Testis (tissue), 2 donors: ENCODE data around the gene AATK.

Experiments
- POLR2A ChIP-seq: fragments of 450-650 bp; IDR thresholded peaks from one replicate; pipeline ENCODE4 v1.6.1; 2017; ENCODE audit warnings: antibody characterized with exemption, mild to moderate bottlenecking, moderate library complexity
- TF ChIP-seq, protein P1 (sequence below), 3 experiments: fragments of 450-650 bp in 2 of 3; fragments of 200-600 bp in 1 of 3; sonication (generic) in 1 of 3; IDR thresholded peaks; one replicate each; pipeline ENCODE4 v1.5.1; 2016 to 2019; ENCODE audit warnings: antibody characterized with exemption in 3 of 3, mild to moderate bottlenecking in 2 of 3, moderate library complexity in 1 of 3

- TF ChIP-seq, protein P1, sequence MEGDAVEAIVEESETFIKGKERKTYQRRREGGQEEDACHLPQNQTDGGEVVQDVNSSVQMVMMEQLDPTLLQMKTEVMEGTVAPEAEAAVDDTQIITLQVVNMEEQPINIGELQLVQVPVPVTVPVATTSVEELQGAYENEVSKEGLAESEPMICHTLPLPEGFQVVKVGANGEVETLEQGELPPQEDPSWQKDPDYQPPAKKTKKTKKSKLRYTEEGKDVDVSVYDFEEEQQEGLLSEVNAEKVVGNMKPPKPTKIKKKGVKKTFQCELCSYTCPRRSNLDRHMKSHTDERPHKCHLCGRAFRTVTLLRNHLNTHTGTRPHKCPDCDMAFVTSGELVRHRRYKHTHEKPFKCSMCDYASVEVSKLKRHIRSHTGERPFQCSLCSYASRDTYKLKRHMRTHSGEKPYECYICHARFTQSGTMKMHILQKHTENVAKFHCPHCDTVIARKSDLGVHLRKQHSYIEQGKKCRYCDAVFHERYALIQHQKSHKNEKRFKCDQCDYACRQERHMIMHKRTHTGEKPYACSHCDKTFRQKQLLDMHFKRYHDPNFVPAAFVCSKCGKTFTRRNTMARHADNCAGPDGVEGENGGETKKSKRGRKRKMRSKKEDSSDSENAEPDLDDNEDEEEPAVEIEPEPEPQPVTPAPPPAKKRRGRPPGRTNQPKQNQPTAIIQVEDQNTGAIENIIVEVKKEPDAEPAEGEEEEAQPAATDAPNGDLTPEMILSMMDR (IDR thresholded peaks at IDR 0.05), result no peak
- no peak for TF ChIP-seq POLR2A
Measured at GRCh38 chr17:81128774-81129173, 37.2 kb downstream of the AATK start.
